Astrocyte of the spinal cord (primary cell): ENCODE measurements around the gene PRRX1.

Source experiments
- DNase-seq: peaks from one replicate; pipeline ENCODE4 v3.0.0; 2011; ENCODE audit warnings: low read depth, low spot score
- H3K4me3 ChIP-seq: 2 replicates; pipeline ENCODE4 v1.5.1; 2011; ENCODE audit warnings: low read depth, mild to moderate bottlenecking, low read length, moderate library complexity
- in situ Hi-C: cut with HindIII; loops from 2 replicates; pipeline ENCODE4 v1.10.0; 2017; ENCODE audit warnings: low sequenced_read_pairs
- TF ChIP-seq, protein P1 (sequence below): IDR thresholded peaks from 2 replicates; pipeline ENCODE4 v1.5.1; 2012; ENCODE audit warnings: low read depth, mild to moderate bottlenecking, low read length, inconsistent platforms

Gene PRRX1

DNA sequence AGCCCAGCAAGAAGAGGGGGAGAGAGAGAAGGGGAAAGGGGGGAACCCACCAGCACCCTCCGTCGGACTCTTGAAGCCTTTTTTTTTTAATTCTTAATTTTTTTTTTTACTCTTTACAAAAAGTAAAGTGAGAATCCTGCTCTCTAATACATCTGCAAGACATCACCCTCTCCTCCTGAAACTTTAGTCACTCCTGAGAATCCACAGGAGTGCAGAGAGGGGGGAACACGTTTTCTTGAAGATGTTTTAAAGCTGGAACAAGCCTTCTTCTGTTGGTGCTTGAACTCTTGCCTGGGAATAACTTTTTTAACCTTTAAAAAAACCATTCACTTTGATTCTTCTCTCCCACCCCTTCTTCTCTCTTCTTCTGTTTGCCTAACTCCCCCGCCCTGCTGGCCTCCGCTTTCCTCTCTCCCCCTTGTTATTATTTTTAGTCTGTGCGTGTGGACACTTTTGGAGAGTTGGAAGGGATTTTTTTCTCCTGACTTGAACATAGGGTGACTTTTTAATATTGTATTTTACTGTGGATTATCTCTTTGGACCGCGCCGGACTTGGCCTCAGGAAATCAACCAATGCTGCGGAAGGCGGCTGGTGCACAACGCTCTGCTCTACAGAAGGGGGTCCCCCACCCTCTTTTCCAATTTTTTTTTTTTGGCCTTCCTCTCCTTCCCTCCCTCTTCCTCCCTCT lies 383 bp upstream of the PRRX1 start:
- DNase-seq, result peak; percentile 61
- TF ChIP-seq, protein P1, sequence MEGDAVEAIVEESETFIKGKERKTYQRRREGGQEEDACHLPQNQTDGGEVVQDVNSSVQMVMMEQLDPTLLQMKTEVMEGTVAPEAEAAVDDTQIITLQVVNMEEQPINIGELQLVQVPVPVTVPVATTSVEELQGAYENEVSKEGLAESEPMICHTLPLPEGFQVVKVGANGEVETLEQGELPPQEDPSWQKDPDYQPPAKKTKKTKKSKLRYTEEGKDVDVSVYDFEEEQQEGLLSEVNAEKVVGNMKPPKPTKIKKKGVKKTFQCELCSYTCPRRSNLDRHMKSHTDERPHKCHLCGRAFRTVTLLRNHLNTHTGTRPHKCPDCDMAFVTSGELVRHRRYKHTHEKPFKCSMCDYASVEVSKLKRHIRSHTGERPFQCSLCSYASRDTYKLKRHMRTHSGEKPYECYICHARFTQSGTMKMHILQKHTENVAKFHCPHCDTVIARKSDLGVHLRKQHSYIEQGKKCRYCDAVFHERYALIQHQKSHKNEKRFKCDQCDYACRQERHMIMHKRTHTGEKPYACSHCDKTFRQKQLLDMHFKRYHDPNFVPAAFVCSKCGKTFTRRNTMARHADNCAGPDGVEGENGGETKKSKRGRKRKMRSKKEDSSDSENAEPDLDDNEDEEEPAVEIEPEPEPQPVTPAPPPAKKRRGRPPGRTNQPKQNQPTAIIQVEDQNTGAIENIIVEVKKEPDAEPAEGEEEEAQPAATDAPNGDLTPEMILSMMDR, result no peak
- H3K4me3 ChIP-seq, result peak overlapping the region; percentile 89
- in situ Hi-C loops, result no loop called here

DNA sequence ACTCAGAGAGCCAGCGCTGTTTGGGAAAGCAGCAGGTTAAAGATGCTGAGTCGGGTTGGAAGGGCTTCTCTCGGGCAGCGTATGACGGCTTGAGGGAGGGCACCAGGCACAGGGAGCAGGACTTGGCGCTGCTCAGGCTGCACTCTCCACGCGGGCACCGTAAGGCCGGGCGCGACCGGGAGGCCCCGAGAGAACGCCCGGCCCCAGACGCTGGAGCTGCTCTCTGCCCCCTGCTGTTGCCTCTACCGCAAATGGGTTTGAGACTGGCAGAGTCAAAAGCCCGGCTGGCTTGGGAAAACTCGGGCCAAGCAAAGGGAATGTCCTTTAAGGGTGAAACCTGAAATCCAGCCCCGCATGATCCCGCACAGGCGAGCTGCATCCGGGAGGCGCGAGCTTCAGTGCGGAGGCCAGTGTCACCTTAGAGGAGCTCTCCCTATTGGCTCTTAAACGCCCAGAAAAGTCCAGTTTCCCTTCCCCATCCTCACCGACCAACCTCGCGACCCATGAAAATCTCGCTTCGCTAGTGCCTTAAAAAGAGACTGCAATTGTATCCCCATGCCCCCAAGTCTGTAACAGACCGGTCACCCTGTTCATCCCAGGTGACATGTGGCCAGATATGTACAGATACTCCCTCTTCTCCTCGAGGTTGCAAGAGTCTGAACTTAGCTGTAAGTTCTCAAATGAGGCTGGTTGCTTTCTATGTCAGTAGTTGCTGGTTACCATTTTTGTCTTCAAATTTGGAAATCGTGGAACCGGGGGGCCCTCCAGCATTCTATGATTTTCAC lies 1.1 kb downstream of the PRRX1 start:
- peak overlapping the region; percentile 89 for H3K4me3 ChIP-seq
- in situ Hi-C loops, result no loop called here
- DNase-seq, result peak; percentile 65
- TF ChIP-seq, protein P1, result peak; percentile 26

DNA sequence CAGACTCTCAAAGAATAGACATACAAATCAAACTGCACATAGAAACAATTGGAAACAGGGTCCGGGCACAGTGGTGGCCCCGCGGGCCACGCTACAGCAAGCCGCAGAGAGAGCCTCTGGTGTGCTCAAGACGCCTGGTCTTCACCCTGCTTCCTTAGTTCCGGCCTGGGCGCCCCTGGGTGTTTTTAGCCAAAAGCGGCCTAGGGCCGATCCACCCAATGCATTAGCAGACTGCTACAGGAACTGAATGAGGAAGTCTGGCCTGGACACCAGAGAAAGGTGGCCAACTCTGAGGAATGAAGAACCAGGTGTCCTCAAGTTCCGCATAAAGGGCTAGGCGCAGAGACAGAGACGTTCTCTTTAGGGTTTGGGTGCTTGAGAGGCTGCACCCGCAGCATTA lies 1.7 kb downstream of the PRRX1 start:
- in situ Hi-C loops, result no loop called here
- H3K4me3 ChIP-seq, result peak overlapping the region; percentile 89
- peak; percentile 49 for DNase-seq
- TF ChIP-seq, protein P1, result no peak

DNA sequence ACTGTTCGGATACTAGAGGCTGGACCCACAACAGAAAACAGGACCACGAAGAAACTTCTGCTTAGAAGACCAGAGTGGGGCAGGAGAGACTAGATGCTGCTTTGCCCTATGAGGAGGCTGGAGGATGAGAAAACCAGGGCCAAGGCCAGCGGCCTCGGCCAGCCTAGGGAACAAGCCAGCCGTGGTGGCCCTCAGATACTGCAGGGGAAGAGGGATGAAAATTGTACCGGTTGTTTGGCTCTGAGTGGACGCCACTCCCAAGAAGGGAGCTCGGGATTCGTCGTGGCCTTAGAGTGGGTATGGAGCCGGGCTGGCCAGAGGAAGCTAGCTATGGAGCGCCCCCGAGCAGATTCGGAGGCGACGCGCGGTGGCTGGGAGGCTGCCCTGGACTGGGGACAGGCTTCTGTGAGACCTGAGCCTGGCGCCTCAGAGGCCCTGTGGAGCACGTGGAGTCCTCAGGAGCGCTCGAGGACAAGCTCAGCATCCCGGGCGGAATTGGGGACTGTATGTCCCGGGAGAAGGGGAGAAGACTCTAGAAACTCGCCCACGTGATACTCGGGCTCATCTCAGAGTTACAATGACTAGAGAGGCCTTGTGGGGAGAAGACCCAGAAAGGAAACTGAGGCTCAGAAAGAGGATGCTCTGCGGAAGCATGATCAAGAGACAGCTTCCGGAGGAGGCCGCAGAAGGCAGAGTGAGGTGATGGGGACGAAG lies 2.8 kb downstream of the PRRX1 start:
- peak; percentile 44 for DNase-seq
- in situ Hi-C loops, result no loop called here
- TF ChIP-seq, protein P1, result no peak
- H3K4me3 ChIP-seq, result peak overlapping the region; percentile 89

DNA sequence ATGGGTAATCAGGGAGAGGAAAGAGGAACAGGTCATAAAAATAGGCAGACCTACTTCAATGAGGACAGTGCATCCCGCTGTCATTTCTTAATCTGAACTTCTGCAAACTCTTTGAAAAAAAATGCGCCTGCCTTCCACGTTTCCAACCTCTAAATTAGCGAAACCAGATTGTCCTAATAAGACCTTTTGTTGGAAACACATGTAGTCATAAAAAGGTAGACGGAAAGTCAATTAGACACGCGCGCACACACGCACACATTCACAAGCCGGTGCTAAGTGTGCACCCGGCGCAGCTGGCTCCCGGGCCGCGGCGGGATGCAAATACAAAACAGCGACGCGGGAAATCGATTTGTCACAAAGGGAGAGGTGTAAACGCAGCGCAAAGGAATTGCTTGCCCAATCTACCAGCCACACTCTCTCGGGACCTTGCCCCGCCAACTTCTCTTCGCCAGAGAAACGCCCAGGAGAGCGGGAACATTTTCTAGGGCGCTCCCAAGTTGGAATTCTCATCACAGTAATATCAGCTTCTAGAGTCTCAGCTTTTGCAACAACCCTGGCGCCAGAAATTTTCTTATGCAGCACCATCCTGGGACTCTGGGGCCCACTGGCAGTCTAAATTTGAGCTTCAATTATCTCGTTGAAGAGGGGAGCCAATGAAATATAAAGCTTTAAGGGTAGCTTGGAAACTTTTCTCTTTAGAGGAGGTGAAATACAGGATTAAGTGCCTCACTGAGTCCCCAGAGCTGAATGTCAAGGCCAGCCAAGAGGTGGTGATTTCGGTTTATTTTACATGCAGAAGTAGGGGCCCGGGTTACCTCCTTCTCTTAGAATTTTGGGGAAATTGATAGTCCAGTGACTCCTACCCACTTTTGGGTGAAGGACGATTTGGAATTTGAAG lies 4.5 kb downstream of the PRRX1 start:
- H3K4me3 ChIP-seq, result peak overlapping the region; percentile 32
- in situ Hi-C loops, result no loop called here
- TF ChIP-seq, protein P1, result no peak
- peak; percentile 69 for DNase-seq

DNA sequence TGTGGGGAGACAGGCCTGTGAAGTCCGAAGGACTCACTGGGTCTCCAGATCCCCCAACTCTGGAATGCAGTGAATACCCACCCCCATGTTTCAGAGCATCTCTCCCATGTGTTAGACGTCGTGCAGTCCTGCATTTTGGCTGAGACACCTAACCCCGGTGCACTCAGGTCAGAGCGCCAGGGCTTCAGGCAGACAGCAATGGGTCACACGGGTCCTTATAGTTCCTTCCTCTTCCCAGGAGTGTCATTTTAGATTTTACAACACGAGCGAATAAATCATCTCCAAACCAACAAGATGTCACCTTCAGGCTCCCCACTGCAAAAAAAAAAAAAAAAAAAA lies 5.1 kb downstream of the PRRX1 start:
- DNase-seq, result no peak
- TF ChIP-seq, protein P1, result no peak
- in situ Hi-C loops, result no loop called here
- peak overlapping the region; percentile 19 for H3K4me3 ChIP-seq
